Stimulated activated CD4-positive, alpha-beta T cell treated with anti-CD3 and anti-CD28 coated beads, Interleukin-4, amount 100 ng/mL, for 1 hour (primary cell): ENCODE data around the gene SLC17A5.
"Not testable (repeated sequence)": the region's sequence is repeated elsewhere in the genome, so short reads cannot be mapped to it uniquely, and the experiment has no call there.

Experiments
- DNase-seq: peaks from one replicate; pipeline ENCODE4 v3.0.0-alpha.2; 2020

Gene SLC17A5

GRCh38 chr6:73653571-73654424 lies at the start of gene SLC17A5:
Gene SLC17A5 (minus strand): TSS chr6:73653992. CDS start chr6:73653886, 106 bp downstream.
- peak; percentile 90 for DNase-seq

GRCh38 chr6:73703466-73703865 lies 49.7 kb upstream of the SLC17A5 start:
- DNase-seq = no peak

- no peak for DNase-seq
Measured at GRCh38 chr6:73702444-73702843, 48.7 kb upstream of the SLC17A5 start.

GRCh38 chr6:73699676-73700459 lies 46.1 kb upstream of the SLC17A5 start:
- DNase-seq = no peak

GRCh38 chr6:73696966-73697655 lies 43.3 kb upstream of the SLC17A5 start:
- no peak for DNase-seq

- DNase-seq = peak; percentile 75
Measured at GRCh38 chr6:73695619-73696421, 42.0 kb upstream of the SLC17A5 start, which contains the start of gene CD109. Gene CD109 (plus strand): TSS chr6:73696203. CDS start chr6:73696216, 13 bp downstream.

- DNase-seq = no peak
Measured at GRCh38 chr6:73694711-73695411, 41.1 kb upstream of the SLC17A5 start.

GRCh38 chr6:73691512-73691911 lies 37.7 kb upstream of the SLC17A5 start:
- DNase-seq = no peak

GRCh38 chr6:73690056-73690455 lies 36.3 kb upstream of the SLC17A5 start:
- no peak for DNase-seq

GRCh38 chr6:73688351-73688750 lies 34.6 kb upstream of the SLC17A5 start:
- no peak for DNase-seq

- not testable (repeated sequence) for DNase-seq
Measured at GRCh38 chr6:73683574-73683973, 29.8 kb upstream of the SLC17A5 start.

GRCh38 chr6:73680289-73680918 lies 26.6 kb upstream of the SLC17A5 start:
- DNase-seq = no peak

GRCh38 chr6:73679846-73680245 lies 26.1 kb upstream of the SLC17A5 start:
- DNase-seq = not testable (repeated sequence)

- DNase-seq = no peak
Measured at GRCh38 chr6:73679009-73679408, 25.2 kb upstream of the SLC17A5 start.

GRCh38 chr6:73675466-73676098 lies 21.8 kb upstream of the SLC17A5 start:
- peak; percentile 64 for DNase-seq

GRCh38 chr6:73671911-73672685 lies 18.3 kb upstream of the SLC17A5 start:
- DNase-seq = no peak

GRCh38 chr6:73669005-73669404 lies 15.2 kb upstream of the SLC17A5 start:
- no peak for DNase-seq

- DNase-seq = no peak
Measured at GRCh38 chr6:73667798-73668197, 14.0 kb upstream of the SLC17A5 start.

- DNase-seq = no peak
Measured at GRCh38 chr6:73666393-73666792, 12.6 kb upstream of the SLC17A5 start.
